GM12801 (cell line): ENCODE measurements around the gene PSMD1.

ENCODE experiments used
- TF ChIP-seq, protein P1 (sequence below): IDR thresholded peaks from one replicate; pipeline ENCODE4 v1.5.1; 2011; ENCODE audit warnings: control low read depth; ENCODE audit not compliant: insufficient read length; ENCODE audit errors: extremely low read depth

Gene PSMD1

DNA sequence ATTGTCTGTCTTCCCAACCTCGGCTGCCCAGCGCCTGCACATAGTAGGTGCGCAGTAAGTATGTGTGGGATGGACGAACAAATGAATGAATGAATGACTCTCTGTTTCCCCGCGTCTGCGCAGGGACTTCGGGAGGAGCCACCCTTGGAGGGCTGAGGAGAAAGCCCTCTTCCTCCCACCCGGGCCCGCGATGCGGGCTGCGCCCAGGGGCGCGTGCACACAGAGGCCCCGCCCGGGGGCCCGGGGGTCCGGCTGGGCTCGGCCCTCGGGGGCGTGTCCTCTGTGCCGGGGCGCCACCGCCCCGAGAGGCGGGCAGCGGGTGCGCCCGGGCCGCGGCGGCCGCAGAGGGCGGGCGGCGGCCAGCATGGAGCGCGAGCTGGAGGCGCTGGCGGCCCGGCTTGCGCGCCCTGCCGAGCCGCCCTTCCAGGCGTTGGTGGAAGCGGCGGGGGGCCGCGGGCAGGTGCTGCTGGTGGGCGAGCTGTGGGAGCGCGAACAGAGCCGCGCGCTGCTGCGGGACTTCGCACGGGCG is 19.4 kb upstream of the PSMD1 start, which contains the start of gene C2orf72:
Gene C2orf72 (plus strand): TSS at position 322 of the 529 bp plus-strand sequence. CDS start 43 bp downstream, at position 365.
- TF ChIP-seq, protein P1, sequence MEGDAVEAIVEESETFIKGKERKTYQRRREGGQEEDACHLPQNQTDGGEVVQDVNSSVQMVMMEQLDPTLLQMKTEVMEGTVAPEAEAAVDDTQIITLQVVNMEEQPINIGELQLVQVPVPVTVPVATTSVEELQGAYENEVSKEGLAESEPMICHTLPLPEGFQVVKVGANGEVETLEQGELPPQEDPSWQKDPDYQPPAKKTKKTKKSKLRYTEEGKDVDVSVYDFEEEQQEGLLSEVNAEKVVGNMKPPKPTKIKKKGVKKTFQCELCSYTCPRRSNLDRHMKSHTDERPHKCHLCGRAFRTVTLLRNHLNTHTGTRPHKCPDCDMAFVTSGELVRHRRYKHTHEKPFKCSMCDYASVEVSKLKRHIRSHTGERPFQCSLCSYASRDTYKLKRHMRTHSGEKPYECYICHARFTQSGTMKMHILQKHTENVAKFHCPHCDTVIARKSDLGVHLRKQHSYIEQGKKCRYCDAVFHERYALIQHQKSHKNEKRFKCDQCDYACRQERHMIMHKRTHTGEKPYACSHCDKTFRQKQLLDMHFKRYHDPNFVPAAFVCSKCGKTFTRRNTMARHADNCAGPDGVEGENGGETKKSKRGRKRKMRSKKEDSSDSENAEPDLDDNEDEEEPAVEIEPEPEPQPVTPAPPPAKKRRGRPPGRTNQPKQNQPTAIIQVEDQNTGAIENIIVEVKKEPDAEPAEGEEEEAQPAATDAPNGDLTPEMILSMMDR = no peak

DNA sequence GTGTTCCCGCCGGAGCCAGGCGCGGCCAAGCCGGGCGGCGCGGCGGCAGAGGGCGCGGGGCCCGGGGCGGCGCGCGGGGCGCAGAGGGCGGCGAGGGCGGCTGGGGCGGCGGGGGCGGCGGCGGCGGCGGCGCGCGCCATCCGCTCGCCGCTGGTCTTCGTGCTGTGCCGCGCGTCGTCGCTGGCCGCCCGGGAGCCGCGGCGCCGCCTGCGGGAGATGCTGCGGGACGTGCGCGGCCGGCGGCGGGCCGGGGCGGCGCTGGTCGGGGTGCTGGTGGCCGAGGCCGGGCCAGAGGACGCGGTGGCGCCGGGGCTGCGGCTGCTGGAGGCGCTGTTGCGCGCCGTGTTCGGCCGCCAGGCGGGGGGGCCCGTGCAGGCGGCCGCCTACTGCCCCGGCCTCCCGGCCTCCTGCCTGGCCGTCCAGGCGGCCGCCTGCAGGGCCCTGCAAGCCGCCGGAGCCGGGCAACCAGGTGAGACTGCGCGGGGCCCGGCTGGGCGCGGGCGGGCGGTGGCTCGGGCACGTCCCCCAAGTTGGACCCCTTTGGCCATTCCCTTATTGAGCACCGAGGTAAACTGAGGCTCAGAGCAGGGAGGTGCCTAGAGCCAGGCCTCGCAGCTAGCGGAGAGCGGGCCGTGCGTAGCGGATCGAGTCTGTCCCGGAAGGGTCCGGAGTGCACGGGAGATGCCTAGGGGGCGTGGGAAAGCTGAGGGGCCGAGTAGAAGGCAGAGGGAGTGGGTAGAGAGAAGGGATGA is 18.8 kb upstream of the PSMD1 start:
- TF ChIP-seq, protein P1 = no peak

DNA sequence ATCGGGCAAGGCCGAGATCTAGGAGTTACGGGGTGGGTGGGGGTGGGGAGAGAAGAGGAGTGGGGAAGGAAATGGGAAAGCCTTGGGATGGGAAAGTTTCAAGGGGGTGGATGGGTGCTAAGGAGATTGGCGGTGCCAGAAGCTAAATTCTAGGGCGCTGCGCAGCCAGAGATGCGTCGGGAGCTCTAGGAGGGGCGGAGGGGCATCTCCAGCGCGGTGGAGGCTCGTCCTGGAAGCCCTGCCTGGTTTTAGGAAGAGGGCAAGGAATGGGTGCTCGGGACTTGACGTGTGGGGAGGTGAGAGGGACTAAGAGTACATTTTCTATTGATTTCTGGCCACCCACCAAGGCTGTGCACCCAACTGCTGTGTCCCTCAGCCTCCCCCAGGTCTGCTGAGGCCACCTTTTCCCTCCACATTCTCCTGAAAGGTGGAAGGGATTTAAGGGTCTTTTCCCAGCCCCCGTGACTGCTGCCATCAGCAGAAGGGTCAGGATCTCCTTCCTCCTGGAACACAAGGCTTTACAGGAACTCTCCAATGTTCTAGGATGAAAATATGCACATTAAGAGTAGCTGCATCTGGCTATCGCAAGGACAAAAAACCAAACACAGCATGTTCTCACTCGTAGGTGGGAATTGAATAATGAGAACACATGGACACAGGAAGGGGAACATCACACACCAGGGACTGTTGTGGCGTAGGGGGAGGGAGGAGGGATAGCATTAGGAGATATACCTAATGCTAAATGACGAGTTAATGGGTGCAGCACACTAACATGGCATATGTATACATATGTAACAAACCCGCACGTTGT is 18.0 kb upstream of the PSMD1 start:
- TF ChIP-seq, protein P1 = no peak

DNA sequence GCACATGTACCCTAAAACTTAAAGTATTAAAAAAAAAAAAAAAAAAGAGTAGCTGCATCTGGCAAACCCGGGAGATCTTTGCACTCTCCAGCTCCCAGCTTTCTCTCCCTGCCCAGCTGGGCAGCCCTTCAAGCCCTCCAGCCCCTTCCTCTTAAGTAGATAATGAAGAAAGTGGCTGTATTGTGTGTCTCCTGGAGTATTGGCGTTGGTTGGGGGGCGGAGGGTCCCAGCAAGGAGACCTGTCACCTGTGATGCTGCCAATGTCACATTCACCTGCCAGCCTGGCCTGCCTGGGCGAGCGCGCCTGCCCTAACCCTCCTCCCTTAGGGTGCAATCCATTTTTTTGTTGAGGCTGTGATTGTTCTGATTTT is 17.4 kb upstream of the PSMD1 start:
- TF ChIP-seq, protein P1 = no peak

DNA sequence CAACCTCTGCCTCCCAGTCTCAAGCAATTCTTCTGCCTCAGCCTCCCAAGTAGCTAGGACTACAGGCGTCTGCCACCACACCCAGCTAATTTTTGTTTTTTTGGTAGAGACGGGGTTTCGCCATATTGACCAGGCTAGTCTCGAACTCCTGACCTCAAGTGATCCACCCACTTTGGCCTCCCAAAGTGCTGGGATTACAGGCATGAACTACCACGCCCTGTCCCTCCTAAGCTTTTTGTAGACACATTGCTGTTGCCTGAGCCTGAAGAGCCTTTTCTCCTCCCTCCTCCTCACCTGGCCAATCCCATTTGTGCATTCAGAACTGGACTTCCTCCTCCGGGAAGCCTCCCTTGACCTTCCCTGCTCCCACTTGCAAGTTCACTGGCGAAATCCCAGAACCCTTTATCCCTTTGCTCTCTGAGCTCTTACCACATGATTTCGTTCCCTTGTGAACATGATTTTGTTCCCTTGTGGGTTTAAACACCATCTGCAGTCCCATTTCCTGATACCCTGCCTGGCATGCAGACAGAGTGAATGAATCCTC is 16.8 kb upstream of the PSMD1 start:
- TF ChIP-seq, protein P1 = no peak

DNA sequence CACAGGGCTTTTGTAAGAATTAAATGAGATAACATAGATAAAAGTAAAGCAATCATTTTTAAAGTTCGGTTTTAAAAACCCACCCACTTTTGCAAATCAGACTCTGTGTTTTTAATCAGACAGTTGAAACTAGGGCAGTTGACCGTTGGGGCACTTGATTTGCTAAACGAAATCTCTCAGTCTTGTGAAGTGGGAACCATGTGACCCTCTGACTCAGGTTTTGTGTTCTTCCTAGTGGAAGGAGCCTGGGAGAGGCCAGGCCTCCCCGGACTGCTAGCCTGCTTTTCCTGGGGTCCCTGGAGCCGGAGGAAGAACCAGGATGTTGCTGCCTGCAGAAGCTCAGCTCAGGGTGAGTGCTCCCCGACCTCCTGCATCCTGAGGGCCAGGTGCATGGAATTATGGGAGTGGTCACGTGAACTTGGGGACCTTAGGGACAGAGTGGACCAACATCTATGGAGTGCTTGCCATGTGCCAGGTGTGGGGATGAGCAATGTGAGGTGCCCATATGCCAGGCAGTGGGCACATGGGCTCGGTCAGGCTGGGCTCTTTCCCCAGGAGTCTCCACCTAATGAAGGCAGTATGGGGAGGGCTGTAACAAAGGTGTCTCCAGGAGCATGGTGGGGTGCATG is 15.5 kb upstream of the PSMD1 start:
- TF ChIP-seq, protein P1 = no peak

DNA sequence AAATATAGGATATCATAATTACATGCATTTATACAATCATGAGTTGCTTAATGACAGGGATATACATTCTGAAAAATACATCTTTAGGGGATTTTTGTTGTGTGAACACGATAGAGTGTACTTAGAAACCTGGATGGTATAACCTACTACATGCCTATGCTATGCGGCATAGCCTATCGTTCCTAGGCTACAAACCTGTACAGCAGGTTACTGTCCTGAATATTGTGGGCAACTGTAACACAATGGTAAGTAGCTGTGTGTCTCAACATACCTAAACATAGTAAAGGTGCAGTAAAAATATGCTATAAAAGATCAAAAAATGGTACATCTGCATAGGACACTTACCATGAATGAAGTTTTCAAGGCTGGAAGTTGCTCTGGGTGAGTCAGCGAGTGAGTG is 12.9 kb upstream of the PSMD1 start:
- TF ChIP-seq, protein P1 = no peak
